Trophoblast cell (in vitro differentiated cells and primary cell): ENCODE measurements around the gene PEX6.

Experiments used
- DNase-seq, 2 donors: peaks; one replicate each; pipeline ENCODE4 v3.0.0-alpha.2; 2016
- H2AFZ ChIP-seq: 2 replicates; pipeline ENCODE4 v1.6.1; 2013; ENCODE audit warnings: low read length, moderate library complexity, mild to moderate bottlenecking; ENCODE audit not compliant: insufficient read depth, poor library complexity
- H2AK5ac ChIP-seq: 2 replicates; pipeline ENCODE4 v1.6.1; 2013; ENCODE audit warnings: mild to moderate bottlenecking, low read length
- H2BK120ac ChIP-seq: 2 replicates; pipeline ENCODE4 v1.6.1; 2013; ENCODE audit warnings: low read length, mild to moderate bottlenecking, moderate library complexity; ENCODE audit not compliant: insufficient read depth, poor library complexity
- H2BK12ac ChIP-seq: 2 replicates; pipeline ENCODE4 v1.6.1; 2013; ENCODE audit warnings: mild to moderate bottlenecking, low read length, moderate library complexity
- H2BK5ac ChIP-seq: 2 replicates; pipeline ENCODE4 v1.6.1; 2013; ENCODE audit warnings: low read length, low read depth, moderate library complexity, mild to moderate bottlenecking; ENCODE audit not compliant: poor library complexity
- H3K14ac ChIP-seq: 2 replicates; pipeline ENCODE4 v1.6.1; 2013; ENCODE audit warnings: mild to moderate bottlenecking, low read length
- H3K18ac ChIP-seq: 2 replicates; pipeline ENCODE4 v1.6.1; 2013; ENCODE audit warnings: mild to moderate bottlenecking, low read length
- H3K23ac ChIP-seq: 2 replicates; pipeline ENCODE4 v1.6.1; 2013; ENCODE audit warnings: low read length
- H3K27ac ChIP-seq: 2 replicates; pipeline ENCODE4 v1.5.1; 2013; ENCODE audit warnings: low read depth, mild to moderate bottlenecking, inconsistent platforms, low read length, moderate library complexity
- H3K27me3 ChIP-seq: 2 replicates; pipeline ENCODE4 v1.6.1; 2013; ENCODE audit warnings: inconsistent platforms, mild to moderate bottlenecking, low read length, moderate library complexity; ENCODE audit not compliant: insufficient read depth
- H3K36me3 ChIP-seq, 2 experiments: 1 replicate in 1 of 2; 2 replicates in 1 of 2; pipeline ENCODE4 v1.6.1; 2013; ENCODE audit warnings: low read length in 2 of 2, mild to moderate bottlenecking in 2 of 2, moderate library complexity in 1 of 2; ENCODE audit not compliant: insufficient read depth in 2 of 2, control insufficient read depth in 1 of 2
- H3K4ac ChIP-seq: 2 replicates; pipeline ENCODE4 v1.6.1; 2013; ENCODE audit warnings: low read depth, mild to moderate bottlenecking, low read length, moderate library complexity
- H3K4me1 ChIP-seq, 2 experiments: 1 replicate in 1 of 2; 2 replicates in 1 of 2; pipeline ENCODE4 v1.6.1; 2013; ENCODE audit warnings: low read length in 2 of 2, mild to moderate bottlenecking in 2 of 2, moderate library complexity in 1 of 2; ENCODE audit not compliant: insufficient read depth in 2 of 2, control insufficient read depth in 1 of 2
- H3K4me2 ChIP-seq: 2 replicates; pipeline ENCODE4 v1.6.1; 2013; ENCODE audit warnings: inconsistent platforms, mild to moderate bottlenecking, low read length, moderate library complexity
- H3K4me3 ChIP-seq: 2 replicates; pipeline ENCODE4 v1.5.1; 2013; ENCODE audit warnings: mild to moderate bottlenecking, low read depth, low read length, inconsistent platforms
- H3K79me1 ChIP-seq: one replicate; pipeline ENCODE4 v1.6.1; 2013; ENCODE audit warnings: low read length
- H3K79me2 ChIP-seq: 2 replicates; pipeline ENCODE4 v1.6.1; 2013; ENCODE audit warnings: low read length, mild to moderate bottlenecking; ENCODE audit not compliant: control insufficient read depth, insufficient read depth, poor library complexity
- H3K9ac ChIP-seq: 2 replicates; pipeline ENCODE4 v1.6.1; 2013; ENCODE audit warnings: mild to moderate bottlenecking, low read length
- H3K9me3 ChIP-seq: 2 replicates; pipeline ENCODE4 v1.6.1; 2013; ENCODE audit warnings: low read depth, mild to moderate bottlenecking, control low read depth, inconsistent platforms, low read length; ENCODE audit not compliant: insufficient read depth
- H4K12ac ChIP-seq: 2 replicates; pipeline ENCODE4 v1.6.1; 2013; ENCODE audit warnings: low read depth, mild to moderate bottlenecking, low read length, moderate library complexity
- H4K8ac ChIP-seq: 2 replicates; pipeline ENCODE4 v1.6.1; 2013; ENCODE audit warnings: low read depth, mild to moderate bottlenecking, low read length, moderate library complexity
- H4K91ac ChIP-seq: one replicate; pipeline ENCODE4 v1.6.1; 2013; ENCODE audit warnings: low read depth, mild to moderate bottlenecking, low read length, moderate library complexity
- WGBS: extraction: QIAGEN DNeasy Blood & Tissue Kit; methylation state at CpG from one replicate; pipeline ENCODE4 v1.1.7; 2013; ENCODE audit warnings: missing lambda C conversion rate; ENCODE audit not compliant: insufficient read length, insufficient coverage; ENCODE audit errors: extremely low coverage; 5-methylcytosine and 5-hydroxymethylcytosine counted together

PEX6 gene

DNA sequence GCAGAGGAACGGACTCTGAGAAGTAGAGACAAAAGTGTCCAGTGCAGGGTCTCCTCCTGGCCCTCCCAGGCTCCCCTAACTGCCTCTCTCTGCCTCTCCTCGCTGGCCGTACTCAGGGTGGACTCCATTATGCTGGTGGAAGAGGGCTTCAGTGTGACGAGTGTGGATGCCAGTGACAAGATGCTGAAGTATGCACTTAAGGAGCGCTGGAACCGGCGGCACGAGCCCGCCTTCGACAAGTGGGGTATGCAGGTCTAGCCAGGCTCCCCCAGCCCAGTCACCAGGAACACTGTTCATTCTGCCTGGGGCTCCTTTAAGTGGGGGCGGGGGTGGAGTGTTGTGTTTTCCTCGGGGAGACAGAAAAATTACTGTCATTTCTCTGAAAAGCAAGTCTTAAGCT lies 16.9 kb downstream of the PEX6 start:
- Histone ChIP-seq H3K36me3 (peaks cover 33 to 35% of the 10 kb centered on the region in 2 experiments), H2BK120ac (no peak overlapping the region), H4K12ac (no peak overlapping the region), H3K9me3 (peaks cover 2% of the 10 kb centered on the region), H2AK5ac (no peak overlapping the region), H4K91ac (no peak overlapping the region), H3K4me1 (peaks cover 4 to 5% of the 10 kb centered on the region in 2 experiments), H3K27ac (no peak overlapping the region), H2BK5ac (no peak overlapping the region), H3K9ac (no peak overlapping the region), H3K79me1 (no peaks in the 10 kb centered on the region), H3K27me3 (no peaks in the 10 kb centered on the region), H3K14ac (no peak overlapping the region), H3K18ac (no peak overlapping the region), H3K4me3 (no peak overlapping the region), H3K4ac (no peak overlapping the region), H2BK12ac (no peak overlapping the region), H3K4me2 (no peak overlapping the region), H3K23ac (no peak overlapping the region), H2AFZ (no peak overlapping the region), H3K79me2 (no peaks in the 10 kb centered on the region), H4K8ac (no peak overlapping the region)
- no CpG with 5 or more reads among the region's 12 CpGs for WGBS
- DNase-seq, result peak; percentile 68

DNA sequence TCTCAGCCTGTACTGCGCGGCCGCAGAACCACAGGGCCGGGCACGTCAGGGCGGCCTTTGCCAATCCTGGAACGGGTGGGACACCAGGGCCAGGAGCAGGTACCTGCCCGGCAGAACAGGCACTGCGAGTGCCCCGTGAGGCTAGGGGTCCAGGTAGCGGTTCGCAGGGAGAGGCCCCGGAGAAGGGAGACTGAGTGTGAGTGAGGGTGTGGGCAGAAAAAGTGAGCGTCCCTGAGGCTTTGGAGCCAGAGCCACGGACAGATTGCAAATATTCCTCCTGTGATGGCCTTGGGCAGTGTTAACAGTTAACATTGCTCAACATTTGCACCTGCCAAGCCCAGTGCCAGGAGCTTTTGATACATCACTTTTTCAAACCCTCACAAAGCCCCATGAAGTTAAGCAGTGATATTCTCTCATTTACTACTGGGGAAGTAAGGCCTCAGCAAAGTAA lies 17.9 kb downstream of the PEX6 start:
- WGBS, result no CpG with 5 or more reads among the region's 15 CpGs
- no peak overlapping the region for H3K4ac ChIP-seq
- no peak overlapping the region for H2BK5ac ChIP-seq
- peak overlapping the region; percentile 67 for H3K4me2 ChIP-seq
- peaks cover 26 to 29% of the 10 kb centered on the region in 2 experiments for H3K36me3 ChIP-seq
- no peak overlapping the region for H4K12ac ChIP-seq
- no peak overlapping the region for H3K9ac ChIP-seq
- H3K27me3 ChIP-seq, result no peaks in the 10 kb centered on the region
- H3K14ac ChIP-seq, result no peak overlapping the region
- H3K23ac ChIP-seq, result no peak overlapping the region
- peak; percentile 38 to 69 for DNase-seq
- no peak overlapping the region for H3K27ac ChIP-seq
- H2BK12ac ChIP-seq, result no peak overlapping the region
- no peak overlapping the region for H2AK5ac ChIP-seq
- no peak overlapping the region for H4K91ac ChIP-seq
- no peaks in the 10 kb centered on the region for H3K79me1 ChIP-seq
- H4K8ac ChIP-seq, result no peak overlapping the region
- H3K18ac ChIP-seq, result no peak overlapping the region
- H3K4me3 ChIP-seq, result peak overlapping the region; percentile 45
- peaks cover 4 to 5% of the 10 kb centered on the region in 2 experiments for H3K4me1 ChIP-seq
- H3K79me2 ChIP-seq, result no peaks in the 10 kb centered on the region
- H2BK120ac ChIP-seq, result no peak overlapping the region
- H2AFZ ChIP-seq, result no peak overlapping the region
- peaks cover 2% of the 10 kb centered on the region for H3K9me3 ChIP-seq

DNA sequence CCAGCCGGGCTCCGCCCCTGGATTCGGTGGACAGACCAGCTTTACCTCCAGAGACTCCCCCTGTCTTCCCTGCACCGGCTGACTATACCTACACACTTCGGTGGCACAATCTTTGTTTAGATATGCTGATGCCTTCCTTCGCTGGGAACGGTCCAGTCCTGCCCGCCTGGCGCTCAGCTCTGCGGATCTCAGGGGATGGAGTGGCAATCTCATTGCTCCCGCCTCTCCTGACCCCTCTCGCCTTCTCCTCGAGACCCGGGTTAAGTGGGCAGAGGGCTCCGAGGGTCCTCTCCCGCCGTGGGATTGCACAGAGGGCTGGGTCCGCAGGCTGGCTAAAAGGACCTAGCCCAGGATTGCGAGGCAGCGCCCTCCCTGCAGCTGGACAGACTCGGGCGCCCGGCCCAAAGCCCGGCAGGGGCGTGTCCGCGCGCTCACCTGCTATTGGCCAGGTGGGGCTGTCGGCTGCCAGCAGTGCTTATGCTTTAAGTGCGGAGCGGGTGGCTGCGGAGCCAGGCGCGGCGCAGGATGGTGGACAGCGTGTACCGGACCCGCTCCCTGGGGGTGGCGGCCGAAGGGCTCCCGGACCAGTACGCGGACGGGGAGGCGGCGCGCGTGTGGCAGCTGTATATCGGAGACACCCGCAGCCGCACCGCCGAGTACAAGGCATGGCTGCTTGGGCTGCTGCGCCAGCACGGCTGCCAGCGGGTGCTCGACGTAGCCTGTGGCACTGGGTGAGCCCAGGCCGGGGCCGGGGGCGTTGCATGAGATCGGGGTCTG lies 18.6 kb downstream of the PEX6 start, which contains the start of gene GNMT:
Gene GNMT, plus strand, starts transcription at position 512 of the 777 bp plus-strand sequence. Its CDS starts 14 bp downstream, at position 526.
- peak within 1 kb of the TSS; percentile 49 for H3K4me3 ChIP-seq
- no peak within 1 kb of the TSS for H2BK120ac ChIP-seq
- H4K8ac ChIP-seq, result no peak within 1 kb of the TSS
- DNase-seq, result peak; percentile 73 to 79
- H3K27ac ChIP-seq, result no peak within 1 kb of the TSS
- no peak within 1 kb of the TSS for H2BK12ac ChIP-seq
- peaks cover 22 to 25% of the 10 kb centered on the region in 2 experiments for H3K36me3 ChIP-seq
- H3K23ac ChIP-seq, result no peak within 1 kb of the TSS
- no peak within 1 kb of the TSS for H3K18ac ChIP-seq
- no peak within 1 kb of the TSS for H2AK5ac ChIP-seq
- no peaks in the 10 kb centered on the region for H3K27me3 ChIP-seq
- no peaks in the 10 kb centered on the region for H3K79me2 ChIP-seq
- H2AFZ ChIP-seq, result peak within 1 kb of the TSS; percentile 47
- H3K9ac ChIP-seq, result no peak within 1 kb of the TSS
- WGBS, result no CpG with 5 or more reads among the region's 62 CpGs
- peak within 1 kb of the TSS; percentile 67 for H3K4me2 ChIP-seq
- no peak within 1 kb of the TSS for H3K4ac ChIP-seq
- H2BK5ac ChIP-seq, result no peak within 1 kb of the TSS
- peaks cover 4 to 5% of the 10 kb centered on the region in 2 experiments for H3K4me1 ChIP-seq
- H3K79me1 ChIP-seq, result no peaks in the 10 kb centered on the region
- peaks cover 2% of the 10 kb centered on the region for H3K9me3 ChIP-seq
- H4K12ac ChIP-seq, result no peak within 1 kb of the TSS
- H4K91ac ChIP-seq, result no peak within 1 kb of the TSS
- H3K14ac ChIP-seq, result no peak within 1 kb of the TSS

DNA sequence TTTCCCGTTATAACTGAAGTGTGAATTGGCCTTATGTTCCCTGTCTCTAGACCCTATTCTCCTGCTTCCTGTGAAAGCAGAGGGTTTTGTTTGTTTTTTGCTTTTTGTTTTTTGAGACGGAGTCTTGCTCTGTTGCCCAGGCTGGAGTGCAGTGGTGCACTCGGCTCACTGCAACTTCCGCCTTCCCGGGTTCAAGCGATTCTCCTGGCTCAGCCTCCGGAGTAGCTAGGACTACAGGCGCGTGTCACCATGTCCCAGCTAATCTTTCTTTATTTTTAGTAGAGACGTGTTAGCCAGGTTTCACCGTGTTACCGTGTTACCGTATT lies 19.1 kb downstream of the PEX6 start:
- H3K36me3 ChIP-seq, result peaks cover 18 to 20% of the 10 kb centered on the region in 2 experiments
- no peak overlapping the region for H3K4ac ChIP-seq
- no peak overlapping the region for H4K91ac ChIP-seq
- no peak overlapping the region for H2AK5ac ChIP-seq
- H2BK5ac ChIP-seq, result no peak overlapping the region
- DNase-seq, result peak in 1 of 2 donors; percentile 24
- H3K9me3 ChIP-seq, result peaks cover 2% of the 10 kb centered on the region
- no peaks in the 10 kb centered on the region for H3K79me2 ChIP-seq
- WGBS, result no CpG with 5 or more reads among the region's 13 CpGs
- no peaks in the 10 kb centered on the region for H3K79me1 ChIP-seq
- H3K4me1 ChIP-seq, result peaks cover 4 to 5% of the 10 kb centered on the region in 2 experiments
- H3K4me3 ChIP-seq, result no peak overlapping the region
- no peak overlapping the region for H3K9ac ChIP-seq
- no peak overlapping the region for H3K23ac ChIP-seq
- H3K18ac ChIP-seq, result no peak overlapping the region
- H4K12ac ChIP-seq, result no peak overlapping the region
- H2BK120ac ChIP-seq, result no peak overlapping the region
- H3K14ac ChIP-seq, result no peak overlapping the region
- H3K4me2 ChIP-seq, result peak overlapping the region; percentile 67
- H3K27me3 ChIP-seq, result no peaks in the 10 kb centered on the region
- no peak overlapping the region for H2BK12ac ChIP-seq
- H2AFZ ChIP-seq, result no peak overlapping the region
- no peak overlapping the region for H4K8ac ChIP-seq
- H3K27ac ChIP-seq, result no peak overlapping the region
